Neuronal stem cell (in vitro differentiated cells): Measurements from ENCODE around the gene COX8A.

ENCODE experiments used
- DNase-seq: peaks from one replicate; pipeline ENCODE4 v3.0.0-alpha.2; 2013; ENCODE audit warnings: low spot score
- H2AFZ ChIP-seq: one replicate; pipeline ENCODE4 v1.6.1; 2013; ENCODE audit warnings: mild to moderate bottlenecking, low read length, inconsistent platforms
- H2AK5ac ChIP-seq: 2 replicates; pipeline ENCODE4 v1.6.1; 2013; ENCODE audit warnings: low read depth, mild to moderate bottlenecking, inconsistent platforms, low read length, moderate library complexity, mixed read lengths
- H2BK120ac ChIP-seq: 2 replicates; pipeline ENCODE4 v1.6.1; 2013; ENCODE audit warnings: low read depth, mild to moderate bottlenecking, inconsistent platforms, low read length, moderate library complexity, mixed read lengths
- H2BK12ac ChIP-seq: one replicate; pipeline ENCODE4 v1.6.1; 2013; ENCODE audit warnings: low read length, inconsistent platforms
- H2BK15ac ChIP-seq: 2 replicates; pipeline ENCODE4 v1.6.1; 2013; ENCODE audit warnings: mild to moderate bottlenecking, low read length, inconsistent platforms, mixed read lengths
- H2BK5ac ChIP-seq: one replicate; pipeline ENCODE4 v1.6.1; 2013; ENCODE audit warnings: inconsistent platforms, mild to moderate bottlenecking, low read length, moderate library complexity
- H3K14ac ChIP-seq: one replicate; pipeline ENCODE4 v1.6.1; 2013; ENCODE audit warnings: low read length, inconsistent platforms
- H3K18ac ChIP-seq: 2 replicates; pipeline ENCODE4 v1.6.1; 2013; ENCODE audit warnings: low read length, inconsistent platforms
- H3K23ac ChIP-seq: 2 replicates; pipeline ENCODE4 v1.6.1; 2013; ENCODE audit warnings: low read depth, mild to moderate bottlenecking, mixed read lengths, low read length, inconsistent platforms; ENCODE audit not compliant: poor library complexity
- H3K27ac ChIP-seq: replicated peaks from 3 replicates; pipeline ENCODE4 v1.5.1; 2013; ENCODE audit warnings: low read length, inconsistent platforms
- H3K27me3 ChIP-seq, 3 experiments: 2 replicates each; pipeline ENCODE4 v1.6.1; 2013; ENCODE audit warnings: low read length in 3 of 3, mild to moderate bottlenecking in 2 of 3, inconsistent platforms in 1 of 3, low read depth in 1 of 3, mixed read lengths in 1 of 3, moderate library complexity in 1 of 3; ENCODE audit not compliant: control insufficient read depth in 3 of 3, insufficient read depth in 3 of 3
- H3K36me3 ChIP-seq, 2 donors: replicated peaks in 1 of 2; 2 replicates each; pipeline ENCODE4 v1.6.1; 2013; ENCODE audit warnings: low read length in 2 of 2; ENCODE audit not compliant: control insufficient read depth in 2 of 2, insufficient read depth in 2 of 2
- H3K4ac ChIP-seq: 2 replicates; pipeline ENCODE4 v1.6.1; 2013; ENCODE audit warnings: inconsistent platforms, mild to moderate bottlenecking, low read length, moderate library complexity
- H3K4me1 ChIP-seq, 2 donors: 1 replicate in 1 of 2; 2 replicates in 1 of 2; pipeline ENCODE4 v1.6.1; 2013; ENCODE audit warnings: low read length in 2 of 2, low read depth in 1 of 2; ENCODE audit not compliant: control insufficient read depth in 2 of 2, insufficient read depth in 1 of 2
- H3K4me2 ChIP-seq: one replicate; pipeline ENCODE4 v1.6.1; 2013; ENCODE audit warnings: mild to moderate bottlenecking, low read length, inconsistent platforms; ENCODE audit not compliant: insufficient read depth, poor library complexity, severe bottlenecking
- H3K4me3 ChIP-seq, 2 donors: 2 replicates each; pipeline ENCODE4 v1.5.1; 2013; ENCODE audit warnings: low read length in 2 of 2, mild to moderate bottlenecking in 2 of 2, inconsistent platforms in 1 of 2, moderate library complexity in 1 of 2
- H3K79me1 ChIP-seq: one replicate; pipeline ENCODE4 v1.6.1; 2013; ENCODE audit warnings: low read depth, mild to moderate bottlenecking, inconsistent platforms, low read length, moderate library complexity
- H3K9ac ChIP-seq: one replicate; pipeline ENCODE4 v1.6.1; 2013; ENCODE audit warnings: mild to moderate bottlenecking, low read depth, low read length, inconsistent platforms; ENCODE audit not compliant: poor library complexity
- H3K9me3 ChIP-seq, 2 donors: replicated peaks in 1 of 2; 2 replicates each; pipeline versions ENCODE3 to v1.6.1; 2013; ENCODE audit warnings: low read length in 2 of 2, mild to moderate bottlenecking in 2 of 2, inconsistent platforms in 1 of 2, low read depth in 1 of 2, mixed read lengths in 1 of 2, moderate library complexity in 1 of 2; ENCODE audit not compliant: control insufficient read depth in 2 of 2, insufficient read depth in 1 of 2
- H4K8ac ChIP-seq: one replicate; pipeline ENCODE4 v1.6.1; 2013; ENCODE audit warnings: low read depth, mild to moderate bottlenecking, inconsistent platforms, low read length, moderate library complexity
- H4K91ac ChIP-seq: one replicate; pipeline ENCODE4 v1.6.1; 2013; ENCODE audit warnings: low read length, low read depth, mild to moderate bottlenecking, inconsistent platforms; ENCODE audit not compliant: poor library complexity
- WGBS, 2 donors: extraction: QIAGEN DNeasy Blood & Tissue Kit; methylation state at CpG; one replicate each; pipeline ENCODE4 v1.1.7; 2013; ENCODE audit warnings: missing lambda C conversion rate in 2 of 2, mixed read lengths in 1 of 2; ENCODE audit not compliant: insufficient read length in 2 of 2, insufficient replicate concordance in 1 of 2; ENCODE audit errors: extremely low coverage in 2 of 2; 5-methylcytosine and 5-hydroxymethylcytosine counted together

COX8A gene

DNA sequence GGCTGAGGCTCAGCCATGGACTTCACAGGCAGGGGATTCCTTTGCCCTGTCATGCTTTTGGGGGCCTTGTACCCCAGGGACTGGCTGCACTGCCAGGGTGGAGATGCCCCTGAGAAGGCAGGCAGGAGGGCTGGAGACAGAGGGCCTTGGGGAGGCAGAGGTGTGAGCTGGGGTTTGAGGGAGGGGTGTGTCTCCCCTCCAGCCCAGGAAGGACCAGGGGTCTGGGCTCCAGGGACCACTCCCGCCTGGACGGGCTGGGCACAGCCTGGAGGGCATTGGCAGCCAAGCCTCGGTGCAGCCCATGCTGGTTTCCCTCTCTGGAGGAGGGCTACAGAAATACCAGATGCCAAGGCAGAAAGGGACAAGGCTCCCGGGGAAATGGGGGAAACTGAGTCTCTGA is 31.3 kb downstream of the COX8A start:
- no CpG with 5 or more reads among the region's 4 CpGs for WGBS, 2 donors
- Histone ChIP-seq H3K27me3 (peaks cover 0 to 61% (median 0%) of the 10 kb centered on the region in 3 experiments), H2AK5ac (peak overlapping the region; percentile 93), H3K79me1 (peaks cover 3% of the 10 kb centered on the region), H3K9me3 (peaks cover 0 to 3% of the 10 kb centered on the region in 2 donors), H3K18ac (peak overlapping the region; percentile 42), H3K4ac (no peak overlapping the region), H2BK15ac (peak overlapping the region; percentile 56), H3K4me2 (no peak overlapping the region), H3K9ac (no peak overlapping the region), H3K14ac (no peak overlapping the region), H3K36me3 (peaks cover 0 to 11% of the 10 kb centered on the region in 2 donors), H4K91ac (no peak overlapping the region), H2AFZ (no peak overlapping the region), H2BK12ac (peak overlapping the region; percentile 46), H2BK120ac (no peak overlapping the region), H3K23ac (peak overlapping the region; percentile 46), H4K8ac (no peak overlapping the region), H3K4me1 (peaks cover 12 to 13% of the 10 kb centered on the region in 2 donors), H3K27ac (no peak overlapping the region), H2BK5ac (no peak overlapping the region), H3K4me3 (peak overlapping the region in 1 of 2 donors; percentile 8)
- no peak for DNase-seq

DNA sequence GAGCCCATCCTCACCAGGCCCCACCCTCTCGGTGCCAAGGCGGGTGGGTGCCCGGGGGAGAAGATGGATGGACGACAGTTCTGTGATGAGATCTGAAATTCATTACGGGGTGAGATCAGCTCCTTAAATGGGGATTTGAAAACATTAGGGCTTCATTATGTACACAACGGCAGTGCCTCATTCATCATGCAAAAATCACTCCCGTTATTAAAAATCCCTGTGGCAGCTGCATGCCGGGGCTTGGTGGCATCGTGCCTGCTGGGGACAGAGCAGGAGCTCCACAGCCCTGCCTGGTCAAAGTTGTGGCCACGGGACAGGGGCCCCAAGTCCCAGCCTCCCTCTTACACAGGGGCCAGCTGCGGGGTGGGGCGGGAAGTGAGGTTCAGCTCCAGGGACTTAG is 32.0 kb downstream of the COX8A start:
- H3K14ac ChIP-seq = no peak overlapping the region
- H4K91ac ChIP-seq = no peak overlapping the region
- peak overlapping the region; percentile 1 for H2AK5ac ChIP-seq
- H2BK120ac ChIP-seq = no peak overlapping the region
- H3K18ac ChIP-seq = no peak overlapping the region
- peaks cover 0 to 6% of the 10 kb centered on the region in 2 donors for H3K36me3 ChIP-seq
- no peak overlapping the region for H3K4ac ChIP-seq
- H3K79me1 ChIP-seq = peaks cover 5% of the 10 kb centered on the region
- peak overlapping the region; percentile 87 for H3K23ac ChIP-seq
- H3K4me2 ChIP-seq = no peak overlapping the region
- no peak overlapping the region for H3K27ac ChIP-seq
- no peak overlapping the region for H2AFZ ChIP-seq
- H3K9ac ChIP-seq = peak overlapping the region; percentile 34
- no peak overlapping the region for H2BK5ac ChIP-seq
- H2BK12ac ChIP-seq = no peak overlapping the region
- no CpG with 5 or more reads among the region's 12 CpGs for WGBS, 2 donors
- peaks cover 0 to 3% of the 10 kb centered on the region in 2 donors for H3K9me3 ChIP-seq
- no peak overlapping the region for H2BK15ac ChIP-seq
- no peak overlapping the region for H4K8ac ChIP-seq
- no peak overlapping the region for H3K4me3 ChIP-seq
- peaks cover 12 to 13% of the 10 kb centered on the region in 2 donors for H3K4me1 ChIP-seq
- DNase-seq = no peak
- peaks cover 0 to 54% (median 0%) of the 10 kb centered on the region in 3 experiments for H3K27me3 ChIP-seq

DNA sequence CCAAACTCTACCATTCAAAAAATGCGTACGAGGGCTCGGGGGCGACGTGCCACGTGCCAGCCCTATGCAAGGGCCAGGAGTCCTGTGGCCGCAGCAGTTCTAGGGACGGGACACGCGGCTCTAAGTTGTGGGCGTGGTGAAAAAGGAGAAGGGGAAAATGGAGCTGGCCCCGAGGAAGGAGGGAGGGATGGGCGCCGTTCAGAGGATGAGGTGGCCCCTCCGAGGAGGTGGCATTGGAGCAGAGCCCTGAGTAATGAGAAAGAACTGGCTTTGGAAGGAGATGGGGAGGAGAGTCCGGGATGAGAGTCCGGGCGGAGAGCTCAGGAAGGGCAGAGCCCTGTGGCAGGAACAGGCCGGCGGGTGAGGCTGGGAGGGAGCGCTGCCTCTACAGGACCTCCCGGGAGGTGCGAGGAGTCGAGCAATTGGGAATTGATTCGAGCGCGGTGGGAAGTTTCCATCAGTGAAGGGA is 32.8 kb downstream of the COX8A start:
- Histone ChIP-seq H3K36me3 (no peaks in the 10 kb centered on the region), H3K4ac (no peak overlapping the region), H2AK5ac (peak overlapping the region; percentile 20), H3K27me3 (peaks cover 0 to 50% (median 0%) of the 10 kb centered on the region in 3 experiments), H3K18ac (peak overlapping the region; percentile 90), H4K8ac (no peak overlapping the region), H3K9me3 (peaks cover 0 to 3% of the 10 kb centered on the region in 2 donors), H2BK5ac (no peak overlapping the region), H3K79me1 (peaks cover 5% of the 10 kb centered on the region), H3K27ac (no peak overlapping the region), H2AFZ (peak overlapping the region; percentile 82), H2BK120ac (peak overlapping the region; percentile 4), H3K4me3 (peak overlapping the region; percentile 2 to 30), H3K4me2 (peak overlapping the region; percentile 66), H3K9ac (peak overlapping the region; percentile 79), H3K14ac (no peak overlapping the region), H3K23ac (peak overlapping the region; percentile 87), H4K91ac (no peak overlapping the region), H2BK15ac (peak overlapping the region; percentile 40), H2BK12ac (no peak overlapping the region), H3K4me1 (peaks cover 12 to 13% of the 10 kb centered on the region in 2 donors)
- WGBS, 2 donors = no CpG with 5 or more reads among the region's 27 CpGs
- DNase-seq = no peak

DNA sequence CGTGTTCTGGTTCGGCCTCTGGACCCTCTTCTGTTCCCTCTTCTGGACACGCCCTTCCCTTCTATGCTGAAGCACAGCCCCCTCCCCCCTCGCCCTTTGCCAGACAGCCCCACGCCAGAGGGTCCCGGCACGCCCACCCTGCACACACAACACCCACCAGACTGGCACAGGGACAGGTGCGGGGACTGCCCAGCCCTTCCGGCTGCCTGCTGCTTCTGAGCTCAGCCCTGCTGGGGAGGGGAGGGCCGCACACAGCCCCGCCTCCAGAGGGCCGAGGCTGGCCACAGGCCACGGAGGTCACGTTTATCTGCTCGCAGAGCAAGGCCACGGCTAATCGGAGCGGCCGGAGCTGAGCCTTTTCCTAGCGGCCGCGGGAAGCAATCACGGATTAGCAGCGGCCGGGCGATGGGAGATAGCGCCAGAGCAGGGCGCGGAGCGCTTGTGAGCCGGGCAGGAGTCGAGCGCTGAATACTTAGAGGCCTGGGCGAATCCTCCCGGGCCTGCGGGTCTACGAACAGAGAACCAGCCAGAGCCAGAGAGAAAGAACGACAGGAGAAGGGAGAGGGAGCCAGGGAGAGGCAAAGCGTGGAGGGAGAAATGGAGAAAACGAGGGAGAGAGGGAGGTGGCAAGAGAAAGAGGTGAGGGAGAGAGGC is 33.3 kb downstream of the COX8A start:
- Histone ChIP-seq H2BK12ac (no peak overlapping the region), H3K9ac (peak overlapping the region; percentile 79), H3K4me2 (peak overlapping the region; percentile 66), H3K79me1 (peaks cover 5% of the 10 kb centered on the region), H2AFZ (peak overlapping the region; percentile 82), H2BK120ac (peak overlapping the region; percentile 4), H3K14ac (no peak overlapping the region), H3K4me3 (peak overlapping the region; percentile 2 to 30), H3K4me1 (peaks cover 12 to 13% of the 10 kb centered on the region in 2 donors), H3K18ac (peak overlapping the region; percentile 90), H4K8ac (no peak overlapping the region), H3K4ac (no peak overlapping the region), H3K27me3 (peaks cover 0 to 48% (median 0%) of the 10 kb centered on the region in 3 experiments), H4K91ac (no peak overlapping the region), H3K27ac (no peak overlapping the region), H2BK5ac (no peak overlapping the region), H2BK15ac (peak overlapping the region; percentile 63), H3K9me3 (peaks cover 0 to 3% of the 10 kb centered on the region in 2 donors), H3K36me3 (no peaks in the 10 kb centered on the region), H2AK5ac (peak overlapping the region; percentile 93), H3K23ac (peak overlapping the region; percentile 87)
- no peak for DNase-seq
- no CpG with 5 or more reads among the region's 40 CpGs for WGBS, 2 donors
